Astrocyte of the spinal cord (primary cell): ENCODE measurements around the gene ZNF407.

Experiments
- DNase-seq: peaks from one replicate; pipeline ENCODE4 v3.0.0; 2011; ENCODE audit warnings: low read depth, low spot score
- H3K4me3 ChIP-seq: 2 replicates; pipeline ENCODE4 v1.5.1; 2011; ENCODE audit warnings: low read depth, mild to moderate bottlenecking, low read length, moderate library complexity
- CTCF ChIP-seq: IDR thresholded peaks from 2 replicates; pipeline ENCODE4 v1.5.1; 2012; ENCODE audit warnings: low read depth, mild to moderate bottlenecking, low read length, inconsistent platforms
- in situ Hi-C: cut with HindIII; loops from 2 replicates; pipeline ENCODE4 v1.10.0; 2017; ENCODE audit warnings: low sequenced_read_pairs

Gene ZNF407

GRCh38 chr18:74623047-74623816, 25.6 kb downstream of the ZNF407 start:
- in situ Hi-C loops, result no loop called here
- no peak for DNase-seq
- no peak overlapping the region for H3K4me3 ChIP-seq
- peak; percentile 46 for TF ChIP-seq CTCF

GRCh38 chr18:74624466-74624865, 26.8 kb downstream of the ZNF407 start:
- in situ Hi-C loops, result no loop called here
- no peak for TF ChIP-seq CTCF
- no peak overlapping the region for H3K4me3 ChIP-seq
- no peak for DNase-seq

- in situ Hi-C loops, result no loop called here
- TF ChIP-seq CTCF, result no peak
- no peak overlapping the region for H3K4me3 ChIP-seq
- peak; percentile 28 for DNase-seq
These were observed 27.5 kb downstream of the ZNF407 start for GRCh38 chr18:74625157-74625556.

- TF ChIP-seq CTCF, result no peak
- no peak overlapping the region for H3K4me3 ChIP-seq
- in situ Hi-C loops, result no loop called here
- no peak for DNase-seq
These were observed 28.6 kb downstream of the ZNF407 start for GRCh38 chr18:74626049-74626874.

- TF ChIP-seq CTCF, result no peak
- DNase-seq, result no peak
- in situ Hi-C loops, result no loop called here
- no peak overlapping the region for H3K4me3 ChIP-seq
These were observed 33.1 kb downstream of the ZNF407 start for GRCh38 chr18:74630804-74631203.

- DNase-seq, result no peak
- in situ Hi-C loops, result no loop called here
- TF ChIP-seq CTCF, result no peak
- no peak overlapping the region for H3K4me3 ChIP-seq
These were observed 33.5 kb downstream of the ZNF407 start for GRCh38 chr18:74631212-74631611.
